Kidney epithelial cell (primary cell): Measurements from ENCODE around the gene COBL. TPM values are rescaled to one million over a fixed set of nuclear protein-coding genes. Genes with fewer than 3 reads are reported as not detected.

ENCODE experiments used
- DNase-seq: peaks from one replicate; pipeline ENCODE4 v3.0.0-alpha.2; 2010; ENCODE audit warnings: low read depth
- H3K27me3 ChIP-seq: 2 replicates; pipeline ENCODE4 v1.6.0; 2011; ENCODE audit warnings: low read length; ENCODE audit not compliant: control insufficient read depth, insufficient read depth
- H3K36me3 ChIP-seq: 2 replicates; pipeline ENCODE4 v1.5.1; 2011; ENCODE audit warnings: low read length; ENCODE audit not compliant: control insufficient read depth, insufficient read depth
- H3K4me3 ChIP-seq: 2 replicates; pipeline ENCODE4 v1.5.1; 2011; ENCODE audit warnings: low read depth, mild to moderate bottlenecking, control low read depth, low read length
- total RNA-seq: library from RNA; depleted of rRNA; stranded (reverse); fragments of >200 nt; gene quantifications from 2 replicates; pipeline ENCODE4 v1.2.3, GENCODE V29; 2015
- TF ChIP-seq, protein P1 (sequence below): IDR thresholded peaks from 2 replicates; pipeline ENCODE4 v1.5.1; 2011; ENCODE audit warnings: mild to moderate bottlenecking, moderate library complexity, low read length, control low read depth, inconsistent platforms; ENCODE audit not compliant: insufficient read depth, poor library complexity, severe bottlenecking

COBL gene
- total RNA-seq, 1 donor from 2014 or later: 7.1 TPM

- no peak for DNase-seq
- no peaks in the 10 kb centered on the region for H3K27me3 ChIP-seq
- no peak overlapping the region for H3K4me3 ChIP-seq
- H3K36me3 ChIP-seq: no peaks in the 10 kb centered on the region
- TF ChIP-seq, protein P1, sequence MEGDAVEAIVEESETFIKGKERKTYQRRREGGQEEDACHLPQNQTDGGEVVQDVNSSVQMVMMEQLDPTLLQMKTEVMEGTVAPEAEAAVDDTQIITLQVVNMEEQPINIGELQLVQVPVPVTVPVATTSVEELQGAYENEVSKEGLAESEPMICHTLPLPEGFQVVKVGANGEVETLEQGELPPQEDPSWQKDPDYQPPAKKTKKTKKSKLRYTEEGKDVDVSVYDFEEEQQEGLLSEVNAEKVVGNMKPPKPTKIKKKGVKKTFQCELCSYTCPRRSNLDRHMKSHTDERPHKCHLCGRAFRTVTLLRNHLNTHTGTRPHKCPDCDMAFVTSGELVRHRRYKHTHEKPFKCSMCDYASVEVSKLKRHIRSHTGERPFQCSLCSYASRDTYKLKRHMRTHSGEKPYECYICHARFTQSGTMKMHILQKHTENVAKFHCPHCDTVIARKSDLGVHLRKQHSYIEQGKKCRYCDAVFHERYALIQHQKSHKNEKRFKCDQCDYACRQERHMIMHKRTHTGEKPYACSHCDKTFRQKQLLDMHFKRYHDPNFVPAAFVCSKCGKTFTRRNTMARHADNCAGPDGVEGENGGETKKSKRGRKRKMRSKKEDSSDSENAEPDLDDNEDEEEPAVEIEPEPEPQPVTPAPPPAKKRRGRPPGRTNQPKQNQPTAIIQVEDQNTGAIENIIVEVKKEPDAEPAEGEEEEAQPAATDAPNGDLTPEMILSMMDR: no peak
Observed at GRCh38 chr7:51129527-51130472, 186.8 kb downstream of the COBL start.

DNA sequence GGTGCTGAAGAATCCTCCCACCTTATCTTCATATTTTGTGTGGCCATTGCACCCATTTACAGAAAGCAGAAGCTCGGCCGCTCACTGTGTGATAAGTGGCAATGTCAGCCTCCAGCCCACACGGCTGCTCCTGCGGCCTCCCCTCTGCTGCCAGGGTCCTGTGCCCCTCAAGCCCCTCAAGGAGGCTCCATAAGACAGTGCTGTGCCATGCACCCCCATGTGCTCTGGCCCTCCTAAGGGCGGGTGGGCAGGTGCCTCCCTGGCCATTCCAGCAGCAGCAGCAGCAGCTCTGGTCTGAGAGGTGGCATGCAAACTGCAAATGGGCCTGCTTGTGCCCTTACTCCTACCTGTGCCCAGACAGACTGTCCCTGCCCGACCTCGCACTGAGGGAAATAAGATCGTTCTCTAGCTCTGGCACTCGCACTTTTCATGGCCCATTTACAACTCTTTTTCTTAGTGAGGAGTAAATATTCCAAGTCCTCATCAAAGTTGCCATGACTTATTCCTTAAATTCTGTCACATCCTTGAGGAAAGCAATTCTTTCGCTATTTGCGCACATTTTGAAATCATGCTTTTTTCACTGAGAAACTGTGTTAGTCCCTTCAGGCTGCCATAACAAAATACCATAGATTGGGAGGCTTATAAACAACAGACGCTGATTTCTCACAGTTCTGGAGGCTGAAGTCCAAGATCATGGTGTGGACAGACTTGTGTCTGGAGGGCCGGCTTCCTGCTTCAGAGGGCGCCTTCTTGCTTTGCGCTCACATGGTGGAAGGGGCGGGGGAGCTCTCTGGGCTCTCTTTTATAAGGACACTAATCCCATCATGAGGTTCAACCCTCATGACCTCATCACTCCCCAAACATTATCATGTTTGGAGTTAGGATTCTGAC lies 187.8 kb downstream of the COBL start:
- DNase-seq: no peak
- TF ChIP-seq, protein P1: no peak
- no peaks in the 10 kb centered on the region for H3K36me3 ChIP-seq
- no peak overlapping the region for H3K4me3 ChIP-seq
- H3K27me3 ChIP-seq: no peaks in the 10 kb centered on the region

GRCh38 chr7:51127618-51127904 lies 189.0 kb downstream of the COBL start:
- H3K36me3 ChIP-seq: no peaks in the 10 kb centered on the region
- no peaks in the 10 kb centered on the region for H3K27me3 ChIP-seq
- no peak for DNase-seq
- no peak overlapping the region for H3K4me3 ChIP-seq
- TF ChIP-seq, protein P1: no peak

- Histone ChIP-seq H3K27me3 (no peaks in the 10 kb centered on the region), H3K4me3 (no peak overlapping the region), H3K36me3 (no peaks in the 10 kb centered on the region)
- DNase-seq: no peak
- TF ChIP-seq, protein P1: no peak
Observed at GRCh38 chr7:51126813-51127617, 189.6 kb downstream of the COBL start.

GRCh38 chr7:51126324-51126723 lies 190.3 kb downstream of the COBL start:
- no peak overlapping the region for H3K4me3 ChIP-seq
- DNase-seq: no peak
- no peaks in the 10 kb centered on the region for H3K27me3 ChIP-seq
- TF ChIP-seq, protein P1: no peak
- no peaks in the 10 kb centered on the region for H3K36me3 ChIP-seq
